GM18519 (cell line): ENCODE data around the gene KBTBD13.
A peak's percentile ranks its signal among the peaks of the same experiment; 100 is the strongest.
"Not testable (repeated sequence)": the region's sequence is repeated elsewhere in the genome, so short reads cannot be mapped to it uniquely, and the experiment has no call there.

Source experiments
- ATAC-seq: cut with Tn5 transposase; IDR thresholded peaks from one replicate; pipeline ENCODE4 v1.9.1; 2021; ENCODE audit warnings: mild to moderate bottlenecking, moderate library complexity; ENCODE audit not compliant: unreplicated experiment, low FRiP score

Gene KBTBD13

DNA sequence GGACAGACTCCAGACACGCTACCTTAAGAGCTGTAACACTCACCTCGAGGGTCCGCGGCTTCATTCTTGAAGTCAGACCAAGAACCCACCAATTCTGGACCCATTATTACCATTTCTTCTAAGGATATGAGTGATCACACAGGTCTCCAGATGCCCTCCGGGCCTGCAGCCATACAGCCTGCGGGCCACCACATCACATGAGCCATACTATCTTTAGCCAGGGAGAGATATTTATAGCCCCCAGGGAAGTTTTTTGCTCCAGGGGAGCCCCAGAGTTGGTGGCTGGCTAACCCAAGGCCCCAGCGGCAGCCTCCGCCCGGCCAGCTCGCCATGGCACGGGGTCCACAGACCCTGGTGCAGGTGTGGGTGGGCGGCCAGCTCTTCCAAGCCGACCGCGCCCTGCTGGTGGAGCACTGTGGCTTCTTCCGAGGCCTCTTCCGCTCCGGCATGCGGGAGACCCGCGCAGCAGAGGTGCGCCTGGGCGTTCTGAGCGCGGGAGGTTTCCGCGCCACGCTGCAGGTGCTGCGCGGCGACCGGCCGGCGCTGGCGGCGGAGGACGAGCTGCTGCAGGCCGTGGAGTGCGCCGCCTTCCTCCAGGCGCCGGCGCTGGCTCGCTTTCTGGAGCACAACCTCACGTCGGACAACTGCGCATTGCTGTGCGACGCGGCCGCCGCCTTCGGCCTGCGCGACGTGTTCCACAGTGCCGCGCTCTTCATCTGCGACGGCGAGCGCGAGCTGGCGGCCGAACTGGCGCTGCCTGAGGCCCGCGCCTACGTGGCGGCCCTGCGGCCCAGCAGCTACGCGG is at the start of gene KBTBD13:
TSS of gene KBTBD13 (plus strand) at position 261 of the 805 bp plus-strand sequence. CDS start at position 331, 70 bp downstream.
- ATAC-seq: no peak

DNA sequence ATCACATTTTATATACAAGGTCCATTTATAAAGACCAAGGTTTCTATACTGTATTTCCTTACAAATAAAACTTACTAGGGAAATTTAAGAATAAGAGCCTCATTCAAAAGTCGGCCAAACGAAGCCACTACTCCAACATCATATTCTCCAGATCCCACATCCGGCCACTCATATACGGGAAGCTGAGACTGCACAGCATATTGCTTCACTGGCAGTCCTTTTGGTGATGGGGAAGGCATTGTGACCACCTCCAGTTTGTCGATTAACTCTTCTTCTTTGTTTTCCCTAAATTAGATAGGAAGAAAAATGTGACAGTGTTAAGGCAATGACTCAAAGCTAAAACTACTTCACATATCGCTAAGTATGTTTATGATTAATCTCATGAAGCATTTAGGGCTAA is 49.8 kb upstream of the KBTBD13 start:
- ATAC-seq: no peak

DNA sequence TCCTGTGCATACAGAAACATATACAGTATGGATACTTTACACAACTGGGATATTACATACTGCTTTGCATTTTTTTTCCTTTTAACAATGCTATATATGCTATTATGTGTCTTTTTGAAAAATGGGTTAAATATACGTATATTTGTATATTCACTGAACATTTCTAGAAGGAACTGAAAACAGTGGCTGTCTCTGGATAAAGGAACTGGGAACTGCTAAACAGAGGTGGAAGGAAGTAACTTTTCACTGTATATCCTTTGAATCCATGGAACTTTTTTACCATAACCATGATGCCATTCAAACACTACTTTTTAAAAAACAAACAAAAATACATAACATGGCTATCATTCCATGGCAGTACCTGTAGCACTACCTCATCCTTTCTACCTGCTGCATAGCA is 49.0 kb upstream of the KBTBD13 start:
- no peak for ATAC-seq

GRCh38 chr15:65028338-65028737 is 48.2 kb upstream of the KBTBD13 start:
- ATAC-seq: no peak

DNA sequence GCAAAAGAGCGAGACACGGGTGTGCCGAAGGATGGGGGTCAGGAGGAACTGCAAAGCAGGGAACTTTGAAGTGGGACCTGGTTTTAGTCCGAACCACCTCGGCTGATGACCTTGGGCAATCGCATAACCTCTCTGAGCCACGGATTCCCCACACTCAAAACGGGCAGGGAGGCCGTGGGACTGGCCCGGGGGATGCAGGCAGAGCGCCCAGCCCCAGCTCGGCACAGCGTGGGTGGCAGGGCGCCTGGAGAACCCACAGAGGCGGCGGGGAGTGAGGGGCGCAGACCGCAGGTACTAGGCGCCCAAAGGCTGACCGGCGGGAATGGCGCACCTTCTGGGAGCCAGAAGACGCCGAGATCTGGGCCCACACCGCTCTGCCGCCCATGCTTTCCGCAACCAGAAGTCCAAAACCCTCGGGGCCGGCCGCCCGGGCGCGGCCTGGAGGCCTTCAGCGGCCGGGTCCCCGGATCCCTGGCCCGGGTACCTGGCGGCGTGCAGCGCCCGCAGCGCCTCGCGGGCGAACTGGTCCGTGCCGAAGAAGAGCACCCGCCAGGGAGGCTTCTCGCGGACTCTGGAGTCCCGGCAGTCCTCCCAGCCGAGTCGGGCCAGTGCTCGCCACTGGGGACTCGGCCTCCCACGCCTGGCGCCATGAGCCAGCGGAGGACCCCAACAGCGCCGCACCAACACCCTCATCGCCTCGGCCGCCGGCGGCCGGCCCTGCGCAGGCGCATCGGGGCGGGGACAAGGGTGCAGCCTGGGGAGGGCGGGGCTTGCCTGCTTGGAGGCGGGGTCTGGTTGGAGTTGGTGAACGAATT is 47.4 kb upstream of the KBTBD13 start, which contains the start of gene MTFMT:
TSS of gene MTFMT (minus strand) at position 719 of the 815 bp plus-strand sequence. CDS start at position 693, 26 bp downstream.
- ATAC-seq: peak; percentile 51

GRCh38 chr15:65029736-65030208 is 46.8 kb upstream of the KBTBD13 start:
- no peak for ATAC-seq

GRCh38 chr15:65032801-65033537 is 43.6 kb upstream of the KBTBD13 start:
- ATAC-seq: no peak

DNA sequence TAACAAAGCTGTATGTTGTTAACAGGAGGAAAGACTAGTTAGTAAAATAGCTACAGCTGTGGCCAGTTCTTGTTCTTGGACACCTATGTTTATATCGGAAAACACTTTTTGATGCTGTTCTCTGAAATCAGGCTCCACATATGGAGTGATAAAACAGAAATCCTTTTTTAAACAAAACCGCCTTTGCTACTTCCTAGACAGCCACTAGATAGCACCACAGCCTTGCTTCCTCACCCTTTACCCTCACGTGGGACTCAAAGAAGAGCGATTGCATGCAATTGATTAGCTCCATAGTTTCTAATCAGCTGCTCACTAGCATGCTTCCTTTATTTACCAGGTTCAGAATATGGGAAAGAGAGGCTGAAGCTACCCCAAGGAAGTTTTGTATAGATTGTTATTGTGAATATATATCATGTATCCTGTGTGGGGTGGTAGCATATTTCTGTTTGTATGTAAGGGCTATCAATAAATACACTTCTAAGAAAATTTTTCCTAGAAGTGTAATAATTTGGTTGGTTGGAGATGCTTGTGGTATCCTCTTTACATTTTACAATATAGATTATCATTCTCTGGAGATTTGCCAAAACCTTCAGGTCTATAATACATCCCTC is 42.8 kb upstream of the KBTBD13 start:
- no peak for ATAC-seq

GRCh38 chr15:65034719-65035118 is 41.8 kb upstream of the KBTBD13 start:
- no peak for ATAC-seq

DNA sequence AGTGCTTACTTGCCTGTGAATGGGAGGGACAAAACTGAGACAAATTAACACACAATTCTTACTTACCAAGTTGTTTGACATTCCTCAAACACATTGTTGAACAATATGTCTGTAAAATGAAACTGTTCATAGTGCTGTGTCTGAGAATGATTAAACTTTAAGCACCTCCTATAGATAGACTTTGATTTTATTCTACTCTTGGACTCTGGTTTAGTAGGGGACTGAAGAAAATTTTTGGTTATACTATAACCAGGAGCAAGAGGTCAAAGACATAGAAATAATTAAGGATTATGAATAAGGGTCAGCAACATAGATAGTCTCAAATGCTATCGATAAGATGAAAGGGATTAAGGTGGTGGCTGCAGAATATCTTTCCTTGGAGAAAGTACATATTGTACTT is 39.2 kb upstream of the KBTBD13 start:
- ATAC-seq: no peak

- no peak for ATAC-seq
Observed at GRCh38 chr15:65038428-65038827, 38.1 kb upstream of the KBTBD13 start.

DNA sequence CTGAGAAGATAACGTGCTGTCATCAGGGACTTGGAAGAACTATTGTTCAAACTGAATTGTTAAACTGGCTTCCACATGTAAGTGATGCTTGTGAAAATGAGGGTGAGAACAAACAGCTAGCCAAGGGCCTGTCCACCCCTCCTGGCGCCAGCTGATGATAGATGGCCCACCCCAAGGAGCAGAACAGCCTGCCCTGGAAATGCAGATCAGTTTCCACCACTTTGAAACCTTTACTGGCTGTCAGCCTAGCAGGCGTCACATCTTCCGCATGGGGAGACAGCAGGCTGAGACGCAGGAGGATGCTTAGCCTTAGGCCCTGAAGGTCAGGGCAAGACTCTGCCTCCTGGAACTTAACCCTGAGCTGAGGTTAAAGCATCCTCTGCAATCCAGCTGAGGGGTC is 37.7 kb upstream of the KBTBD13 start:
- ATAC-seq: no peak

DNA sequence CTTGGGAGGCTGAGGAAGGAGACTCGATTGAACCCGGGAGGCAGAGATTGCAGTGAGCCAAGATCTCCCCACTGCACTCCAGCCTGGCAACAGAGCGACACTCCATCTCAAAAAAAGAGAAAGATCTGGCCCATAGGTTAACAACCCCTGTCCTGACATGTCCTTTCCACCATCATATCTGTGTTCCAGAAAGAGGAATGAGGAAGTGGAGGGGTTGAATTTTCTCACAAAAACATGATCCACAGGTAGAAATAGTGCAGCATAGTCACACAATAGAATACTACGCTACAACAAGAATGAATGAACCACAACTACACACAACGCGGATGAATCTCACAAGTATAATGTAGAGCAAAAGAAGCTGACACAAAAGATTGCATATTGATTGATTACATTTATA is 36.1 kb upstream of the KBTBD13 start:
- ATAC-seq: no peak

- no peak for ATAC-seq
Observed at GRCh38 chr15:65041787-65042186, 34.8 kb upstream of the KBTBD13 start.

DNA sequence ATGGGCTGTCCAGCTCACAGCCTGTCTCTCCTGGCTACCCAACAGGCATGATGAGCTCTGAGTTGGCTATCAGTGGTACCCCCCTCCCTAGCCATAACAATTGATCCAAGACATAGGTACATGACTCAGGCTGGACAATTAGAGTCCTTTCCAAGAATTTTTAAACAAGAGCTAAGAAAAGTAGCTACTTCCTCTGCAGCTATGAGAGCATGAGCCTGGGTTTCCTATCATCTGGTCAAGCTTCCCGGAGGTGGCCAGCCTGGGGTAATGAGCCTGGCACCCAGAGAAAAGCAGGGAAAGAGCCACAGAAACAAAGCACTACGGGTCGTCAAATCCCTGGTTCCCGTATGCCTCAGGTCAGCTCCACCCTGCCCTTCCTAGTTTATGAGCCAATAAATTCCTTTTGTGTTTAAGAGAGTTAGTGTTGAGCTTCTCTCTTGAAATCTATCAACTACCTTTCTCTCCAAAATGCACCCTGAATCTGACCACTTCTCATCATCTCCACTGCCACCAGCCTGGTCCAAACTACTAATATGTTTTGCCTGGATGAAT is 33.7 kb upstream of the KBTBD13 start:
- ATAC-seq: no peak

GRCh38 chr15:65044218-65044617 is 32.3 kb upstream of the KBTBD13 start:
- not testable (repeated sequence) for ATAC-seq

- no peak for ATAC-seq
Observed at GRCh38 chr15:65044724-65045481, 31.6 kb upstream of the KBTBD13 start, which contains the start of gene SLC51B. Gene SLC51B (plus strand): TSS chr15:65045387. CDS start chr15:65050005, 4,618 bp downstream.

DNA sequence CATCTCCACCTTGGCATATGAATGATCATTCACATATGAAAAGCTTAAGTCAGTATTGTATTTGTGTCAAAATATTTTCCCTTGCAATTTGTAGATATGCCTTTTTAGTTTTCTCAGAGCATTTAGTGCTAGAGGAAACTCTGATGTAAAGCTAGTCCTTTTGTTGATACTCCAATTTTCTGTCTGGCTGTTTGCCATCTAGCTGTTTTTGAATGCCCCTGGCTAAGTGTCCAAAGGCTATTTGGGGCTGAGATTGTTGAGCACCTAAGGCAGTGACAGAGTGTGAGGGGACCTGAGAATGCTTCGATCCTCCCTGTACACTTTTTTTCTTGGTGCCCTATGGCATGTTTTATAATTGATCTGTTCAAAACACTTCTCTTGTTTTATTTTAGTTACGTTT is 28.3 kb upstream of the KBTBD13 start:
- ATAC-seq: no peak

GRCh38 chr15:65049418-65049840 is 27.1 kb upstream of the KBTBD13 start:
- peak; percentile 47 for ATAC-seq
